Breast epithelium (tissue), 3 donors: ENCODE measurements around the gene OSCP1.

ENCODE experiments used
- POLR2A ChIP-seq: fragments of 450-650 bp; IDR thresholded peaks from one replicate; pipeline ENCODE4 v1.6.1; 2016; ENCODE audit warnings: antibody characterized with exemption, mild to moderate bottlenecking, moderate library complexity
- POLR2AphosphoS5 ChIP-seq, 3 donors: sonication (generic); formaldehyde crosslinking; IDR thresholded peaks; one replicate each; pipeline ENCODE4 v1.6.1; 2017; ENCODE audit warnings: antibody characterized with exemption in 3 of 3
- TF ChIP-seq, protein P1 (sequence below), 3 donors: fragments of 450-650 bp; IDR thresholded peaks; one replicate each; pipeline ENCODE4 v1.5.1; 2016 to 2017; ENCODE audit warnings: antibody characterized with exemption in 3 of 3, mild to moderate bottlenecking in 3 of 3, moderate library complexity in 3 of 3

DNA sequence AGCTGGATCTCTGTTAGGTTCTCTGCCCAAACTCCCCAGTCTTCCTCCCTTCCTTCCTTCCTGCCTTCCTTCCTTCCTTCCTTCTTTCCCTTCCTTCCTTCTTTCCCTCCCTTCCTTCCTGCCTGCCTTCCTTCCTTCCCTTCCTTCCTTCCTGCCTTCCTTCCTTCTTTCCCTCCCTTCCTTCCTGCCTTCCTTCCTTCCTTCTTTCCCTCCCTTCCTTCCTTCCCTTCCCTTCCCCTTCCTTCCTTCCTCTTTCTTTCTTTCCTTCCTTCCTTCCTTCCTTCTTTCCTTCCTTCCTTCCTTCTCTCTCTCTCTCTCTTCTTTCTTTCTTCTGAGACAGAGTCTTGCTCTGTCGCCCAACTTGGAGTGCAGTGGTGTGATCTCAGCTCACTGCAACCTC, 43.8 kb downstream of the OSCP1 start:
- TF ChIP-seq, protein P1, sequence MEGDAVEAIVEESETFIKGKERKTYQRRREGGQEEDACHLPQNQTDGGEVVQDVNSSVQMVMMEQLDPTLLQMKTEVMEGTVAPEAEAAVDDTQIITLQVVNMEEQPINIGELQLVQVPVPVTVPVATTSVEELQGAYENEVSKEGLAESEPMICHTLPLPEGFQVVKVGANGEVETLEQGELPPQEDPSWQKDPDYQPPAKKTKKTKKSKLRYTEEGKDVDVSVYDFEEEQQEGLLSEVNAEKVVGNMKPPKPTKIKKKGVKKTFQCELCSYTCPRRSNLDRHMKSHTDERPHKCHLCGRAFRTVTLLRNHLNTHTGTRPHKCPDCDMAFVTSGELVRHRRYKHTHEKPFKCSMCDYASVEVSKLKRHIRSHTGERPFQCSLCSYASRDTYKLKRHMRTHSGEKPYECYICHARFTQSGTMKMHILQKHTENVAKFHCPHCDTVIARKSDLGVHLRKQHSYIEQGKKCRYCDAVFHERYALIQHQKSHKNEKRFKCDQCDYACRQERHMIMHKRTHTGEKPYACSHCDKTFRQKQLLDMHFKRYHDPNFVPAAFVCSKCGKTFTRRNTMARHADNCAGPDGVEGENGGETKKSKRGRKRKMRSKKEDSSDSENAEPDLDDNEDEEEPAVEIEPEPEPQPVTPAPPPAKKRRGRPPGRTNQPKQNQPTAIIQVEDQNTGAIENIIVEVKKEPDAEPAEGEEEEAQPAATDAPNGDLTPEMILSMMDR (IDR thresholded peaks at IDR 0.05) = no peak
- no peak for TF ChIP-seq POLR2A
- TF ChIP-seq POLR2AphosphoS5 (IDR thresholded peaks at IDR 0.05) = no peak
